SHP77 (cell line): Measurements from ENCODE around the gene LYG2.
"Not testable (repeated sequence)": the region's sequence is repeated elsewhere in the genome, so short reads cannot be mapped to it uniquely, and the experiment has no call there.

ENCODE experiments used
- DNase-seq, 2 experiments: peaks; one replicate each; lab custom pipeline; 2025; lab: John Stamatoyannopoulos, UW

Gene LYG2

DNA sequence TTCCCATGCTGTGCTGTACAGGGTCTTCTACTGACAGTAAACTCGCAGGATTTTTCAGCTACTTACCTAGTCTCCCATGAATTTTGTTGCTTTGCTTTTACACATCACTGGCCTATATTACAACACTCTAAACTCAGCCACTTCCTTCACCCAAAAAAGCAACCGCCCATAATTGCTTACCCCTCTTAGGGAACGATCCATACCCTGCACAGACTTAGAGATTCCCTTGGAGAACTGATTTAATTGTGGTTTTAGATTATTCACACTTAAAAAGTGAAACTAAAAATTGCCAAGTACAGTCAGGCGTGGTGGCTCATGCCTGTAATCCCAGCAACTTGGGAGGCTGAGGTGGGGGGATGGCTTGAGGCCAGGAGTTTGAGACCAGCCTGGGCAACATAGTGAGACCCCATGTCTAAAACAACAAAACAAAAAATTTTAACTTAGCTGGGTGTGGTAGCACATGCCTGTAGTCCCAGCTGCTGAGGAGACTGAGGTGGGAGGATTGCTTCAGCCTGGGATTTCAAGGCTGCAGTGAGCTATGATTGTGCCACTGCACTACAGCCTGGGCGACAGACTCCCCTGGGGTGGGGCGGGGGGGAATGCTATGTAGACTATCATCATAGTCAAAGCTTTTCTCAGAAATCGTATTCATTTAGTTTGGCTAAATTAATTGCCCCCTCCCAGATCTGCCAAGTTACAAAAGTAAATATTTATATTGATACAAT lies 55.2 kb downstream of the LYG2 start:
- no peak for DNase-seq

DNA sequence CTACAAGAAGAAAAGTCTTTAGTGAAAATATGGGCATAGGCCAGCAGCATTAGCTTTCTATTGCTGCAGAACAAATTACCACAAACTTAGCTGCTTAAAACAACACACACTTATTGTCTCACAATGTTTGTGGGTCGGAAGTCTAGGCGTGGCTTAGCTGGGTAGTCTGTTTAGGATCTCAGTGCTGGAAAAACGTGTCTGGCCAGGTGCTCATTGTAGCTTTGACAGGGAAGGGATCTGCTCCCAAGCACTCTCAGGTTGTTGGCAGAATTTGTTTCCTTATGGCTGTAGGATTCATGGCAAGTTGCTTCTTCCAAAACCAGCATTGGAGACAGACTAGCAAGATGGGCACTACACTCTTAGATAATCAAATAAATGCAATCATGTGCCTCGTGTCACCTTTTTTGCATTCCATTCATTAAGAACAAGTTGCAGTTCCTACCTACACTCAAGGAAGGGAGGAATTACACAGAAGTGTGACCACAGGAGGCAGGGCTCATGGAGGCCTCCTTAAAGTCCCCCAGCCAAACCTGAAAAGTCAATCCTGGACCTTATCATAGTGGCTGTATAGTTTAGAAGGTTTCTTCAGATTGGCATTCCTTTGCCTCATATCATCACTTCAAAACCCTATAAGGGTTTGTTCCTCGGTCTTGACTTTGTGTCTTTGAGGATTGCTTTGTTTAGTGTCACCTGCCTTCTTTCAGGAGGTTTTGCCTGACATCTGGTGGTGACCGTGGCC lies 57.2 kb downstream of the LYG2 start:
- no peak for DNase-seq

DNA sequence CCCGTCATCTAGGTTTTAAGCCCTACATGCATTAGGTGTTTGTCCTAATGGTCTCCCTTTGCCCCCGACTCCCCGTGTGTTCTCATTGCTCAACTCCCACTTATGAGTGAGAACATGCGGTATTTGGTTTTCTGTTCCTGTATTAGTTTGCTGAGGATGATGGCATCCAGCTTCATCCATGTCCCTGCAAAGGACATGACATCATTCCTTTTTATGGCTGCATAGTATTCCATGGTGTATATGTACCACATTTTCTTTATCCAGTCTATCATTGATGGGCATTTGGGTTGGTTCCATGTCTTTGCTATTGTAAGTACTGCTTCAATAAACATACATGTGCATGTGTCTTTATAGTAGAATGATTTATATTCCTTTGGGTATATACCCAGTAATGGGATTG lies 63.1 kb downstream of the LYG2 start:
- DNase-seq = not testable (repeated sequence)
